Activated T-cell treated with anti-CD3 and anti-CD28 coated beads for 4 hours (primary cell): ENCODE data around the gene PDGFRA.
"Not testable (repeated sequence)": the region's sequence is repeated elsewhere in the genome, so short reads cannot be mapped to it uniquely, and the experiment has no call there.

Experiments
- DNase-seq: peaks from one replicate; pipeline ENCODE4 v3.0.0-alpha.2; 2020

PDGFRA gene

GRCh38 chr4:54330896-54331295 is 101.8 kb downstream of the PDGFRA start:
- DNase-seq: no peak

DNA sequence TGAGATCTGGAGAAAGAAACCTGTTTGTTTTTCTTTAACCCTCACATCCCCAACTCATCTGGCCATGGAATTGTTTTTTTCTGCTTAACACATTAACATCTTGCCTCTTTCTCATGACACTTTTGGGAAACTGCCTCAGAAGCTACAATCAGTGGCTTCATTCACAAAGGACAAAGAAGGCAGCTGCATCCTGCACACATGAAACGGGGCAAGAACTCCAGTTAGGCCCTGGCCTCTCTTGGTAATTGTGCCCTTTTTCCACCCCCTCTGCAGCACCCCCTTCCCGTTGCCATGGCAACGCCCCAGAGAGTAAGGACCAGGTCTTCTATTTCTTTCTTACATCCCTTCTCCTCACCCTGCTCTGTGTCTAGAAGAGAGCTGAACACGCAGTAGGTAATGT is 103.4 kb downstream of the PDGFRA start:
- no peak for DNase-seq

GRCh38 chr4:54333657-54334056 is 104.6 kb downstream of the PDGFRA start:
- DNase-seq: no peak

DNA sequence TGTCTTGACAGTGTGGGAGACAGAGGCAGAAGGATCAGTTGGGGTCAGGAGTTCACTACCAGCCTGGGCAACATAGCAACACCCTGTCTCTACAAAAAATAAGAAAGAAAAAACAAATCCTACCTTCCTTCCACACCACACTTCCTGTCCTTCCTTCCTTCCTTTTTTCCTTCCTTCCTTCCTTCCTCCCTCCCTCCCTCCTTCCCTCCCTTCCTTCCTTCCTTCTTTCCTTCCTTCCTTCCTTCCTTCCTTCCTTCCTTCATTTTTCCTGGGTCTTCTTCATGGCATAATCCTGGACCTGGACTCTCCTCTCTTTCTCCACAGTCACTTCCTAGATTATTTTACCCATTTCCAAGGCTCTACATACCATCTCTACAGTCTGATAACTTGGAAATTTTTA is 105.7 kb downstream of the PDGFRA start:
- not testable (repeated sequence) for DNase-seq

- DNase-seq: no peak
Observed at GRCh38 chr4:54337009-54337408, 107.9 kb downstream of the PDGFRA start.

- DNase-seq: not testable (repeated sequence)
Observed at GRCh38 chr4:54342067-54342466, 113.0 kb downstream of the PDGFRA start.
